ENCODE measurements around the gene GLS2. TPM values are rescaled to one million over a fixed set of nuclear protein-coding genes. Genes with fewer than 3 reads are reported as not detected.
"Not testable (repeated sequence)": the region's sequence is repeated elsewhere in the genome, so short reads cannot be mapped to it uniquely, and the experiment has no call there.

Gene GLS2
- total RNA-seq, 1 donor from 2014 or later = 0.40 TPM

GRCh38 chr12:56496704-56497103, 8.7 kb upstream of the GLS2 start:
- DNase-seq = peak; percentile 68
- intact Hi-C loops (cut with DNase I); ATAC-seq (ENCODE audit: poor library complexity): not testable (repeated sequence)

DNA sequence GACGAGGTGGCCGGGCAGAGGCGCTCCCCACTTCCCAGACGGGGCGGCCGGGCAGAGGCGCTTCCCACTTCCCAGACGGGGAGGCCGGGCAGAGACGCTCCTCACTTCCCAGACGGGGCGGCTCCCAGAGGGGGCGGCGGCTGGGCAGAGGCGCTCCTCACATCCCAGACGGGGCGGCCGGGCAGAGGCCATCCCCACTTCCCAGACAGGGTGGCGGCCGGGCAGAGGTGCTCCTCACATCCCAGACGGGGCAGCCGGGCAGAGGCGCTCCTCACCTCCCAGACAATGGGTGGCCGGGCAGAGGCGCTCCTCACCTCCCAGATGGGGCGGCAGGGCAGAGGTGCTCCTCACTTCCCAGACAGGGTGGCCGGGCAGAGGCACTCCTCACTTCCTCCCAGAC, 6.5 kb upstream of the GLS2 start:
- intact Hi-C loops (cut with DNase I); ATAC-seq (ENCODE audit: poor library complexity); DNase-seq: not testable (repeated sequence)

- DNase-seq; ATAC-seq (ENCODE audit: poor library complexity); intact Hi-C loops (cut with DNase I): not testable (repeated sequence)
Measured at GRCh38 chr12:56494106-56494415, 6.1 kb upstream of the GLS2 start.

DNA sequence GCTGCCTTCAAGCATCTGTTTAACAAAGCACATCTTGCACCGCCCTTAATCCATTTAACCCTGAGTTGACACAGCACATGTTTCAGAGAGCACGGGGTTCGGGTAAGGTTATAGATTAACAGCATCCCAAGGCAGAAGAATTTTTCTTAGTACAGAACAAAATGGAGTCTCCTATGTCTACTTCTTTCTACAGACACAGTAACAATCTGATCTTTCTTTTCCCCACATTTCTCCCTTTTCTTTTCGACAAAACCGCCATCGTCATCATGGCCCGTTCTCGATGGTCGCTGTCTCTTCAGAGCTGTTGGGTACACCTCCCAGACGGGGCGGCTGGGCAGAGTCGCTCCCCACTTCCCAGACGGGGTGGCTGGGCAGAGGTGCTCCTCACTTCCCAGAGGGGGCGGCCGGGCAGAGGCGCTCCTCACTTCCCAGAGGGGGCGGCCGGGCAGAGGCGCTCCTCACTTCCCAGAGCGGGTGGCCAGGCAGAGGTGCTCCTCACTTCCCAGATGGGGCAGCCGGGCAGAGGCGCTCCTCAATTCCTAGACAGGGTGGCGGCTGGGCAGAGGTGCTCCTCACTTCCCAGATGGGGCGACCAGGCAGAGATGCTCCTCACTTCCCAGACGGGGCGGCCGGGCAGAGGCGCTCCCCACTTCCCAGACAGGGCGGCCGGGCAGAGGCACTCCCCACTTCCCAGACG, 5.6 kb upstream of the GLS2 start:
- ATAC-seq (ENCODE audit: poor library complexity); DNase-seq; intact Hi-C loops (cut with DNase I): not testable (repeated sequence)

- intact Hi-C loops (cut with DNase I) = no loop called here
- DNase-seq (no peak), ATAC-seq (ENCODE audit: poor library complexity) (no peak)
Measured at GRCh38 chr12:56490360-56490759, 2.4 kb upstream of the GLS2 start.

DNA sequence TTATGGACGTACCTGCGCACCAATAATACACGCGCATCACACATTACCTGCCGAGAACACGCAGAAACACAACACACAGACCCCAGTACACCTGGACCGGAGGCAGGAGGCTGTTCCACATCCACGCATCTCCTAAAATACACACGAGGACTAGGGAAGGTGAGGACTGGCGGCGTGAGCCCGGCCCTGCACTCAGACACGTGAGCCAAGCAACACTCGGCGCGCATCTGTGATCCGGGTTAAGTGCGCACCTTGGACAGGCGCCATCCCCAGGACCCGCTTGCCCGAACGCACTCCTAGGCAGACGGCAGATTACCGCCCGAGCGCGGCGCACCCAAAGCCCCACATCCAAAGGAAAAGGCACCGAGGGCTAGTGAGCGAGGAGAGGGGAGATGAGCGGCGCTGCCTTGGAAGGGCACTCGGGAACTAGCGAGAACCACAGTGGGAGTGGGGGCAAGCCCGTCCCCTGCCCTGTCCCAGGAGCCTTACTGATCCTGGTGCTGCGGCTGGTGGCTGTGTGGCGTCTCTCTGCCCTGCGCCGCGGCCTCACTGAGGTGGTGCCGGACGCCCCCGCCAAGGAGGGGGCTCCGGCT, 417 bp downstream of the GLS2 start:
- intact Hi-C loops (cut with DNase I) = no loop called here
- DNase-seq (peak; percentile 60), ATAC-seq (ENCODE audit: poor library complexity) (peak; percentile 59)

- no peak for ATAC-seq (ENCODE audit: poor library complexity)
- DNase-seq = no peak
- intact Hi-C loops (cut with DNase I) = no loop called here
Measured at GRCh38 chr12:56486694-56487093, 1.3 kb downstream of the GLS2 start.

DNA sequence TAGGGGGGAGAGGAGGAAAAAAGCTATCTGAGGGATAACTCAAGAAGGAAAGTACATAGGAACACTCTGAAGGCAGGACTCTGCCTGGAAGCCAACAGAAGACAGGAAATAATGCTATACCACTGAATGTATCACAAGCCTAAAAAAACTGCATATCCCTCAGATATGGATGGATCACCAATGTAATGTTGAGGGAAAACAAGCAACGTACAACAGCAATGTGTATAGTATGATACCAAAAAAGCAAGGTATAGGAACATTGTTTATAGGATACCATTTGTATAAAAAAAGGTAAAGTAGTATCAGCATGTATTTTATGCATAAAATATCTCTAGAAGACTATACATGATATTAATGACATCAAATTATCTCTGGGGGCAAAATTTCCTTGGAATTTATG, 3.4 kb downstream of the GLS2 start:
- no peak for DNase-seq
- intact Hi-C loops (cut with DNase I) = no loop called here
- ATAC-seq (ENCODE audit: poor library complexity) = no peak

GRCh38 chr12:56479625-56480024, 8.3 kb downstream of the GLS2 start:
- intact Hi-C loops (cut with DNase I) = no loop called here
- ATAC-seq (ENCODE audit: poor library complexity) = no peak
- no peak for DNase-seq

DNA sequence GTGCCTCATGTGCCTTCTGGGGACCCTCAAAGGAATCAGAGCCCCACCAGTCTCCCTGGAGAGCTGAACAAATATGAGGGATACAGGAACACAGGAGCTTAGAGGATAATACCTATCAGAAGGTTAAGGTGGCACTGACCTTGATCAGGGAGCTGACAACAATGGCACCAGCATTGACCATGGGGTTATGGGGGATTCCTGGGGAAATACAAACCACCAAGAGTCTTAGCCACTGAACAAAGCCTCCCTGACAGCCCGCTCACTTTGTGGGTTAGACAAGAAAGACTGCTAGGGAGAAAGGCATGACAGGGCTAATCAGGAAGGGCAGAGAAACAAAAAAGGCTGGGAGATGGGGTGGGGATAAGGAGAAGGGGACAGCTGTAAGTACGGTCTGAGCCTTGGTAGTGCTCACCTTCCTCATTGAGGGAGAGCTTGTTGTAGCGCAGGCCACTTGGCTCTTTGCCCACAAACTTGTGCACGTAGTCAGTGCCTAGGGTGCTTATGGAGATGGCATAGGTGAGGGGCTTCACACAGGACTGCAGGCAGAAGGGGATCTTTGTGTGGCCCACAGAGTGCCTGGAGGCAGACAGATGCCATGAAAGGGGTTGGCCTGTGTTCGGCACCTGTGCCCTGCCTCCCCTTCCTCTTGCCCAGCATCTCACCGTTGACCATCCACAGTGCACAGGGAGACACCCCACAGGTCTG, 10.3 kb downstream of the GLS2 start:
- no peak for ATAC-seq (ENCODE audit: poor library complexity)
- no peak for DNase-seq
- intact Hi-C loops (cut with DNase I) = no loop called here

- intact Hi-C loops (cut with DNase I) = no loop called here
- no peak for DNase-seq
- peak; percentile 9 for ATAC-seq (ENCODE audit: poor library complexity)
Measured at GRCh38 chr12:56476972-56477432, 11.0 kb downstream of the GLS2 start.

- intact Hi-C loops (cut with DNase I) = no loop called here
- DNase-seq (no peak), ATAC-seq (ENCODE audit: poor library complexity) (no peak)
Measured at GRCh38 chr12:56476143-56476542, 11.8 kb downstream of the GLS2 start.

GRCh38 chr12:56474389-56474788, 13.6 kb downstream of the GLS2 start:
- ATAC-seq (ENCODE audit: poor library complexity) = peak; percentile 78
- DNase-seq = no peak
- intact Hi-C loops (cut with DNase I) = no loop called here

DNA sequence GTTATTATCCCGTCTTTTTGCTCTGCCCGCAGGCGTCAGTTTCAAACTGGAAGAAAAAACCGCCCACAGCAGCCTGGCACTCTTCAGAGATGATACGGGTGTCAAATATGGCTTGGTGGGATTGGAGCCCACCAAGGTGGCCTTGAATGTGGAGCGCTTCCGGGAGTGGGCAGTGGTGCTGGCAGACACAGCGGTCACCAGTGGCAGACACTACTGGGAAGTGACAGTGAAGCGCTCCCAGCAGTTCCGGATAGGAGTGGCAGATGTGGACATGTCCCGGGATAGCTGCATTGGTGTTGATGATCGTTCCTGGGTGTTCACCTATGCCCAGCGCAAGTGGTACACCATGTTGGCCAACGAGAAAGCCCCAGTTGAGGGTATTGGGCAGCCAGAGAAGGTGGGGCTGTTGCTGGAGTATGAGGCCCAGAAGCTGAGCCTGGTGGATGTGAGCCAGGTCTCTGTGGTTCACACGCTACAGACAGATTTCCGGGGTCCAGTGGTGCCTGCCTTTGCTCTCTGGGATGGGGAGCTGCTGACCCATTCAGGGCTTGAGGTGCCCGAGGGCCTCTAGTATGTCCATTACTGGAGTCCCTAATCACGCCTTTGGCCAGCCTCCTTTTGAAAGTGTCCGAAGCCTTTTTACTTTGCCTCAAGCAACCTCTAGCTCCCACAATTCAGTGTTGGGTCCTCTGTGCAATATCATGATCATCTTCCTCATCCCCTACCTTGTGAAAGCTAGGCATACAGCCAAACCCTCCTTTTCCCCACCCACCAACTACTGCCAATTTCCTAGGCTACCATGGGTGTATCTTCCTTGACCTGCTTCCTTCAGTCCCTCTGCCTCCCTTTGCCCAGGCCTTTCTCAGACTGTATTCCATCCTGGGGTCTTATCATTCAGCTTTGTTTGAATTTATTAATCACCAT, 18.7 kb downstream of the GLS2 start:
- peak; percentile 23 for ATAC-seq (ENCODE audit: poor library complexity)
- no peak for DNase-seq
- intact Hi-C loops (cut with DNase I) = loop anchor here (5.0 to 10.0 kb wide), 2 partner anchors 114 to 277 kb away; no protein-coding TSS in a partner anchor

DNA sequence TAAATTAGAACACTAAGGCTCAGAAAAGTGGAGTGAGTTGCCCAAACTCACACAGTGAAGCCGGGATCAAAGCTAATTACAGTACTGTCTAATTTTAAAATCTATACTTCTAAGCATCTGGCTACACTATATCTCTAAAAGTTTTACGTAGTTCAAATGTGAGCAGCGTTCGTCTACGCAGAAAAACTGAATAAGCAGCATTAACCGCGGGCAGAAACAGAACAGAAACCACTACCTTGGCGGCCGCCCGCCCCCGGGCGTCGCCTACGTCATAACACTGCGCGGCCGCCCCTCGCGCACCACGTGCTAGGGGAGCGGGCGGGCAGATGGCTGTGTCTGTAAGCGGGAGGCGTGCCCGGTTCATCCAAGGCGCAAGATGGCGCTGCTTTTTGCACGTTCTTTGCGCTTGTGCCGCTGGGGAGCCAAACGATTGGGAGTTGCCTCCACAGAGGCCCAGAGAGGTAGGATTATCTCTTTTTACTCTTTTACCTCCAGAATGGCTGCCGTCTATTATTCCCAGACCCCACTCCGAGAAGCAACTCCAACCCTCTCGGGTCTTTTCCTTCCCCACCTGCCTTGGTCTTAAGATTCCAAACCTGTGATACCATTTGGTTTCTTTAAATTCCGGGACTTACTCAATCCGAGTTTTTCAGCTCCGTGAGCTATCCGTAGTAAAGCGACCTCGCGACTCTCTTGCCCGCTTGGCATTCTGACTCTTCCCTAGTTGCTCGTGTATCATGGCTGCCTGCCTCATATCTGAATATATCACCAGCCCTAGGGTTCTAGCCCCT, 19.6 kb downstream of the GLS2 start, which contains the start of gene SPRYD4:
SPRYD4 (plus strand) TSS at position 363 of the 791 bp plus-strand sequence; CDS start at position 377, 14 bp downstream.
- ATAC-seq (ENCODE audit: poor library complexity) = peak; percentile 98
- peak; percentile 96 for DNase-seq
- intact Hi-C loops (cut with DNase I) = loop anchor here (5.0 to 10.0 kb wide), 2 partner anchors 114 to 276 kb away; no protein-coding TSS in a partner anchor

- no peak for ATAC-seq (ENCODE audit: poor library complexity)
- intact Hi-C loops (cut with DNase I) = loop anchor here (10.0 kb wide), 1 partner anchor 108 kb away; no protein-coding TSS in a partner anchor
Measured at GRCh38 chr12:56462565-56462964, 25.4 kb downstream of the GLS2 start.

GRCh38 chr12:56461235-56462159, 26.5 kb downstream of the GLS2 start:
- no peak for DNase-seq
- intact Hi-C loops (cut with DNase I) = loop anchor here (10.0 kb wide), 1 partner anchor 107 kb away; no protein-coding TSS in a partner anchor
- no peak for ATAC-seq (ENCODE audit: poor library complexity)

More at GRCh38 chr12:56462565-56462964, 25.4 kb downstream of the GLS2 start:
- no peak for DNase-seq
